Measurements from ENCODE around the gene MAPKAP1. TPM values are rescaled to one million over a fixed set of nuclear protein-coding genes. Genes with fewer than 3 reads are reported as not detected.
A peak's percentile ranks its signal among the peaks of the same experiment; 100 is the strongest.

MAPKAP1 gene
- total and polyA plus RNA-seq, 2 of the 13 experiments (the other 11 are each of a cell fraction or from before 2014, with no cell fraction given), result 45.0 to 64.3 TPM

- no peak for TF ChIP-seq NFAT5 (CRISPR knock-in tag; IDR thresholded peaks at IDR 0.05)
Observed at GRCh38 chr9:125635888-125636287, 71.1 kb downstream of the MAPKAP1 start (continued).

- no peak for TF ChIP-seq ZBTB14 (CRISPR knock-in tag; IDR thresholded peaks at IDR 0.05)
- TF ChIP-seq ZNF629 (CRISPR knock-in tag; conservative IDR thresholded peaks at IDR 0.05), result peak; percentile 46; the same call in 1 of the 2 replicates
- ATAC-seq (no peak), DNase-seq (ENCODE audit: low spot score) (no peak), FAIRE-seq (no peak)
- peaks cover 9% of the 10 kb centered on the region for H3K79me2 ChIP-seq (ENCODE audit: insufficient read depth, low read length)
- WGBS (ENCODE audit: low lambda C conversion rate), result 96% methylated on average over 5 of the region's 5 CpGs
- no peak overlapping the region for H3K27ac ChIP-seq (ENCODE audit: extremely low read length, insufficient read depth, low read length)
- no peaks in the 10 kb centered on the region for H3K9me3 ChIP-seq (ENCODE audit: low read length)
- H2AFZ ChIP-seq (ENCODE audit: low read length), result no peak overlapping the region
- no peaks in the 10 kb centered on the region for H3K36me3 ChIP-seq (replicated peaks in 1 of 2; ENCODE audit: control insufficient read depth in 1 of 2, insufficient read depth in 2 of 2, low read length in 2 of 2)
- H3K27me3 ChIP-seq (ENCODE audit: control insufficient read depth in 1 of 2, insufficient read depth in 2 of 2, low read length in 2 of 2), result no peaks in the 10 kb centered on the region
- no peak overlapping the region for H3K4me3 ChIP-seq (replicated peaks in 1 of 3; ENCODE audit: insufficient read depth in 1 of 3, low read depth in 2 of 3, low read length in 3 of 3)
- CTCF ChIA-PET (ENCODE audit: low intra/inter-chr PET ratio, low total read pairs), result no interaction called here
- peaks cover 31% of the 10 kb centered on the region for H3K4me1 ChIP-seq (ENCODE audit: insufficient read depth, low read length)
- H4K20me1 ChIP-seq (ENCODE audit: insufficient read depth, low read length), result peaks cover 5% of the 10 kb centered on the region
- H3K4me2 ChIP-seq (ENCODE audit: low read depth, low read length), result no peak overlapping the region
- POLR2A ChIA-PET, result no interaction called here
- intact Hi-C loops (cut with micrococcal nuclease; ENCODE audit: unreplicated experiment) (loop anchor here (5.0 kb wide), 2 partner anchors 147 to 207 kb away; no protein-coding TSS in a partner anchor), in situ Hi-C loops (cut with HindIII; ENCODE audit: extremely low pct_ligation_motif_present, low pct_unique_long_range_greater_than_20kb) (loop anchor here (5.0 kb wide), 1 partner anchor 227 kb away; no protein-coding TSS in a partner anchor)
- H3K9ac ChIP-seq (ENCODE audit: insufficient read depth, low read depth, low read length), result no peak overlapping the region
- no TSS peak for BruUV-seq (replicated peaks)
Observed at GRCh38 chr9:125634040-125634717, 72.8 kb downstream of the MAPKAP1 start.

Measured in HepG2 (cell line).